ENCODE data around the gene PPM1E. TPM values are rescaled to one million over a fixed set of nuclear protein-coding genes. Genes with fewer than 3 reads are reported as not detected.

PPM1E gene
- total RNA-seq, 1 experiment from 2014 or later: 2.9 TPM

DNA sequence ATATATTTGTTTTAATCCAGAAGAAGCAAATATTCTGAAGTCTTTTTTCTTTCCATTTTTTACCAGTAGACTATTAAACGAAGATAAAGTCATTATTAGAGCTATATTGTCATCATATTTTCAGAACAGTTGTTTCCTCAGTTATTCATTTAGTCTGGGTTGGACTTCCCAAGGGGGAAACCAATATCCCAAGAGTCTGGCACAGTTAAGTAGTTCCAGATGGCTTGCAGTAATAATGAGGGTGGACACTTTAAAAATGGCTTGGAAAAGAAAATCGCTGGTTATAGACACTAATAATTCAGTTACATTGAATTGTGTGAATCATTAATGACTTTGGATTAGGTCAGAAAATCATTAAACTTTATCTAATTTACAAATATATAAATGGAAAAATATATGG lies 3.9 kb downstream of the PPM1E start:
- ChIA-PET POLR2A (no interaction called here), CTCF (no interaction called here)
- Histone ChIP-seq H3K4me3 (ENCODE audit: low read depth in 2 of 2, low read length in 2 of 2) (no peak overlapping the region), H3K27ac (ENCODE audit: low read length) (no peak overlapping the region), H3K4me1 (ENCODE audit: control insufficient read depth, insufficient read depth, low read length) (no peaks in the 10 kb centered on the region), H3K36me3 (ENCODE audit: control insufficient read depth, insufficient read depth, low read length) (no peaks in the 10 kb centered on the region; the same call in 1 of the 2 replicates), H3K27me3 (ENCODE audit: control insufficient read depth, insufficient read depth, low read length) (peaks cover 9% of the 10 kb centered on the region), H3K9me3 (ENCODE audit: control insufficient read depth, insufficient read depth, low read depth, low read length) (no peaks in the 10 kb centered on the region)
- no peak for TF ChIP-seq REST (IDR thresholded peaks at IDR 0.05; ENCODE audit: insufficient read depth in 1 of 2, low read depth in 2 of 2, low read length in 1 of 2)
- no peak for TF ChIP-seq CTCF (IDR thresholded peaks at IDR 0.05)
- no peak for TF ChIP-seq POLR2AphosphoS5 (IDR thresholded peaks at IDR 0.05; ENCODE audit: low read depth, low read length)
- TF ChIP-seq SIN3A (IDR thresholded peaks at IDR 0.05; ENCODE audit: borderline replicate concordance, insufficient read depth, low read depth, low read length): no peak
- TF ChIP-seq TCF7L2 (IDR thresholded peaks at IDR 0.05; ENCODE audit: low read depth, low read length): no peak
- intact Hi-C loops (cut with micrococcal nuclease; ENCODE audit: unreplicated experiment): no loop called here
- no peak for DNase-seq (ENCODE audit: low read depth, low spot score)
- ATAC-seq: no peak
- no TSS peak for BruUV-seq (replicated peaks)
- in situ Hi-C loops (cut with HindIII; ENCODE audit: low pct_unique_long_range_greater_than_20kb, low sequenced_read_pairs): no loop called here

DNA sequence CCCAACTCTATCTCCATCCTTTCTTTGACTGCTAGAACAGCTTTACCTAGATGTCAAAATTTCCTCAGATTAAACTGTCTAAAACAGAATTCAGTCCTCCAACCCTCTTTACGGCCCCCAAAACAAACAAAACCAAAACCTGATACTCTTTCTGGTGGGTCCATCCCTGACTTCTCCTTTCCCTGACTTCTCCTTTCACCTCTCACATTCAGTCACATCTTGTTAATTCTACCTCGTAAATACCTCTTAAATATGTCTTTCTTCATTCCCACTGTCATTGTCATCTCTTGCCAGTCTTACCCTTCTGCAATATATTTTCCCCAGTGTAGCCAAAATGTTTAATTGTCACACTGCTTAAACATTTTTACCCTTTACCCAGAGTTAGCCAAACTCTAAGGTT lies 4.6 kb downstream of the PPM1E start:
- TF ChIP-seq TCF7L2 (IDR thresholded peaks at IDR 0.05; ENCODE audit: low read depth, low read length): no peak
- no peak for TF ChIP-seq SIN3A (IDR thresholded peaks at IDR 0.05; ENCODE audit: borderline replicate concordance, insufficient read depth, low read depth, low read length)
- no peak for TF ChIP-seq CTCF (IDR thresholded peaks at IDR 0.05)
- TF ChIP-seq REST (IDR thresholded peaks at IDR 0.05; ENCODE audit: insufficient read depth in 1 of 2, low read depth in 2 of 2, low read length in 1 of 2): no peak
- TF ChIP-seq POLR2AphosphoS5 (IDR thresholded peaks at IDR 0.05; ENCODE audit: low read depth, low read length): no peak
- Histone ChIP-seq H3K4me1 (ENCODE audit: control insufficient read depth, insufficient read depth, low read length) (no peaks in the 10 kb centered on the region), H3K27ac (ENCODE audit: low read length) (no peak overlapping the region), H3K9me3 (ENCODE audit: control insufficient read depth, insufficient read depth, low read depth, low read length) (no peaks in the 10 kb centered on the region), H3K36me3 (ENCODE audit: control insufficient read depth, insufficient read depth, low read length) (no peaks in the 10 kb centered on the region; the same call in 1 of the 2 replicates), H3K4me3 (ENCODE audit: low read depth in 2 of 2, low read length in 2 of 2) (no peak overlapping the region), H3K27me3 (ENCODE audit: control insufficient read depth, insufficient read depth, low read length) (peaks cover 9% of the 10 kb centered on the region)
- POLR2A ChIA-PET: no interaction called here
- intact Hi-C loops (cut with micrococcal nuclease; ENCODE audit: unreplicated experiment) (no loop called here), in situ Hi-C loops (cut with HindIII; ENCODE audit: low pct_unique_long_range_greater_than_20kb, low sequenced_read_pairs) (no loop called here)
- BruUV-seq (replicated peaks): no TSS peak
- no peak for DNase-seq (ENCODE audit: low read depth, low spot score)
- CTCF ChIA-PET: no interaction called here
- ATAC-seq: no peak
